ENCODE results near the gene ARHGEF19.

DNA sequence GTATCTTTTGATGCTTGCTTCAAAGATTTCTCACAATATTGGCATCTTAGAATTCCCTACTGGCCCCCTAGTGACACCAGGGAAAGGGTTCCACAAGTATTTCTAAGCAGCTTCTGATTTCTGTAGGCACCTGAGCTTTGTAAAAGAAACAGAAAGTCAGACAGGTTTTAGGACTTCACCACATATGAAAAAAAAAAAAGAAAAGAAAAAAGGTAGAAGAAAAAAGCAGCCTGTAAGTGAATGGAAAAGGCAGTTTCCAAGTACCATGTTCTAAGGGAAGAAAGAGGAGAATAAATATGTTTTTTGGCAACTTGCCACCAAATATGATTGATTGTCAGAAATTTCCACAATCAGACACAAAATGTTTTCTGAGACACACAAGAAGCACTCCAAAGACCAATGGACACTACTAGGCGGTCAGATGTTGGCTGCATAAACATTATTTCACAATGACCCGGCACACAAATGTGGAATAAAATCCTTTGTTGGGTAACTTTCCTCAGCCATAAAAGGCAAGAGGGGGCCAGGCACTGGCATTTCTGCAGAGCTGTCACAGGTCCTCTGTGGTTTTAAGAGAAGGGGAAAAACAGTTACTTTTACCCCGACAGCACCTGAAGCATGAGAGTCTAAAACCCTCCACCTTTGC, 37.3 kb upstream of the ARHGEF19 start:
- TF ChIP-seq, protein P1, sequence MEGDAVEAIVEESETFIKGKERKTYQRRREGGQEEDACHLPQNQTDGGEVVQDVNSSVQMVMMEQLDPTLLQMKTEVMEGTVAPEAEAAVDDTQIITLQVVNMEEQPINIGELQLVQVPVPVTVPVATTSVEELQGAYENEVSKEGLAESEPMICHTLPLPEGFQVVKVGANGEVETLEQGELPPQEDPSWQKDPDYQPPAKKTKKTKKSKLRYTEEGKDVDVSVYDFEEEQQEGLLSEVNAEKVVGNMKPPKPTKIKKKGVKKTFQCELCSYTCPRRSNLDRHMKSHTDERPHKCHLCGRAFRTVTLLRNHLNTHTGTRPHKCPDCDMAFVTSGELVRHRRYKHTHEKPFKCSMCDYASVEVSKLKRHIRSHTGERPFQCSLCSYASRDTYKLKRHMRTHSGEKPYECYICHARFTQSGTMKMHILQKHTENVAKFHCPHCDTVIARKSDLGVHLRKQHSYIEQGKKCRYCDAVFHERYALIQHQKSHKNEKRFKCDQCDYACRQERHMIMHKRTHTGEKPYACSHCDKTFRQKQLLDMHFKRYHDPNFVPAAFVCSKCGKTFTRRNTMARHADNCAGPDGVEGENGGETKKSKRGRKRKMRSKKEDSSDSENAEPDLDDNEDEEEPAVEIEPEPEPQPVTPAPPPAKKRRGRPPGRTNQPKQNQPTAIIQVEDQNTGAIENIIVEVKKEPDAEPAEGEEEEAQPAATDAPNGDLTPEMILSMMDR (conservative IDR thresholded peaks at IDR 0.05): no peak
- TF ChIP-seq EZH2 (IDR thresholded peaks at IDR 0.05; ENCODE audit: low read depth): no peak
